GM06990 (cell line): ENCODE results near the gene SPRED1.
"Not testable (repeated sequence)": the region's sequence is repeated elsewhere in the genome, so short reads cannot be mapped to it uniquely, and the experiment has no call there.

ENCODE experiments used
- DNase-seq: peaks from one replicate; pipeline ENCODE4 v3.0.0-alpha.2; 2011; ENCODE audit not compliant: insufficient read length; ENCODE audit errors: extremely low read depth
- H3K27me3 ChIP-seq: replicated peaks from 2 replicates; pipeline ENCODE4 v1.6.0; 2011; ENCODE audit warnings: low read length; ENCODE audit not compliant: control insufficient read depth, insufficient read depth
- H3K36me3 ChIP-seq: 2 replicates; pipeline ENCODE4 v1.5.1; 2011; ENCODE audit warnings: low read length; ENCODE audit not compliant: control insufficient read depth, insufficient read depth
- H3K4me3 ChIP-seq: replicated peaks from 2 replicates; pipeline ENCODE4 v1.5.1; 2011; ENCODE audit warnings: low read depth, mild to moderate bottlenecking, control low read depth, low read length
- CTCF ChIP-seq: IDR thresholded peaks from 2 replicates; pipeline ENCODE4 v1.5.1; 2011; ENCODE audit warnings: low read length, control low read depth, mild to moderate bottlenecking, inconsistent platforms; ENCODE audit not compliant: insufficient read depth, poor library complexity, severe bottlenecking

SPRED1 gene

GRCh38 chr15:38274135-38274534, 21.5 kb downstream of the SPRED1 start:
- no peak overlapping the region for H3K4me3 ChIP-seq
- no peaks in the 10 kb centered on the region for H3K36me3 ChIP-seq
- H3K27me3 ChIP-seq: no peaks in the 10 kb centered on the region
- DNase-seq: no peak
- TF ChIP-seq CTCF: no peak

GRCh38 chr15:38275959-38276358, 23.3 kb downstream of the SPRED1 start:
- TF ChIP-seq CTCF: no peak
- no peak for DNase-seq
- Histone ChIP-seq H3K27me3 (no peaks in the 10 kb centered on the region), H3K36me3 (no peaks in the 10 kb centered on the region), H3K4me3 (no peak overlapping the region)

- H3K27me3 ChIP-seq, H3K4me3 ChIP-seq, DNase-seq, H3K36me3 ChIP-seq: not testable (repeated sequence)
Observed at GRCh38 chr15:38277281-38277680, 24.6 kb downstream of the SPRED1 start.

GRCh38 chr15:38281031-38281430, 28.4 kb downstream of the SPRED1 start:
- DNase-seq: no peak
- Histone ChIP-seq H3K36me3 (no peaks in the 10 kb centered on the region), H3K4me3 (no peak overlapping the region), H3K27me3 (no peaks in the 10 kb centered on the region)
- TF ChIP-seq CTCF: no peak

GRCh38 chr15:38283010-38283409, 30.4 kb downstream of the SPRED1 start:
- no peak for TF ChIP-seq CTCF
- H3K27me3 ChIP-seq: no peaks in the 10 kb centered on the region
- no peak overlapping the region for H3K4me3 ChIP-seq
- H3K36me3 ChIP-seq: no peaks in the 10 kb centered on the region
- DNase-seq: no peak

- TF ChIP-seq CTCF: no peak
- Histone ChIP-seq H3K27me3 (no peaks in the 10 kb centered on the region), H3K4me3 (no peak overlapping the region), H3K36me3 (no peaks in the 10 kb centered on the region)
- DNase-seq: no peak
Observed at GRCh38 chr15:38285456-38285855, 32.8 kb downstream of the SPRED1 start.
